Neural progenitor cell (in vitro differentiated cells): ENCODE measurements around the gene DNAH5.

Experiments
- CTCF ChIP-seq: fragments of 200-600 bp; sonication (generic); IDR thresholded peaks from 2 replicates; pipeline ENCODE4 v1.5.1; 2017; ENCODE audit warnings: antibody characterized with exemption, mild to moderate bottlenecking
- EZH2phosphoT487 ChIP-seq: fragments of 200-600 bp; sonication (generic); IDR thresholded peaks from 2 replicates; pipeline ENCODE4 v1.6.1; 2017; ENCODE audit warnings: antibody characterized with exemption

GRCh38 chr5:13830536-13830935, 114.0 kb downstream of the DNAH5 start:
- TF ChIP-seq CTCF, result no peak
- no peak for TF ChIP-seq EZH2phosphoT487
